Gastroesophageal sphincter (tissue), 3 donors: ENCODE measurements around the gene SULT4A1.

ENCODE experiments used
- POLR2A ChIP-seq, 2 donors: fragments of 450-650 bp; IDR thresholded peaks; one replicate each; pipeline ENCODE4 v1.6.1; 2017; ENCODE audit warnings: antibody characterized with exemption in 2 of 2, mild to moderate bottlenecking in 2 of 2, moderate library complexity in 1 of 2
- POLR2AphosphoS5 ChIP-seq: sonication (generic); formaldehyde crosslinking; IDR thresholded peaks from one replicate; pipeline ENCODE4 v1.6.1; 2017; ENCODE audit warnings: antibody characterized with exemption
- TF ChIP-seq, protein P1 (sequence below), 4 experiments: fragments of 200-600 bp in 2 of 4; fragments of 450-650 bp in 2 of 4; sonication (generic) in 1 of 4; IDR thresholded peaks; one replicate each; pipeline ENCODE4 v1.5.1; 2017 to 2019; ENCODE audit warnings: antibody characterized with exemption in 4 of 4, mild to moderate bottlenecking in 2 of 4, moderate library complexity in 2 of 4

DNA sequence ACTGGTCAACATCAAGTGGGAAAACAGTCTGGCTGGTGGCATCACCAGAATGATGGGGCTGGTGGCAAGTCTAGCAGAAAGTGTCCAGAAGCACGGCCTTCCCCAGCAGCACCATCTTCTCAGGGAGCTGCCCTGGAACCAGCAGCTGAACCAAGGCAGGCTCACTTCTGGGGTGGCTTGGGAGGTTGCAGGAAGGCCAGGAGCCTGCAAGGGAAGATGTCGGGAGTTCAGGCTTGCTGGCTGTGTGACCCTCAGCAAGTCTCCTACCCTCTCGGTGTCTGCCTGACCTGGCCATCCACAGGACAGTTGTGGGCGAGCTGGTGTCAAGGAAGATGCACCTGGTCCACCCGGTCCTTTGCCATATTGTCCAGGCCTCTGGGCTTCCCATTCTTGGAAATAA lies 31.8 kb upstream of the SULT4A1 start:
- TF ChIP-seq POLR2A (IDR thresholded peaks at IDR 0.05) (no peak), POLR2AphosphoS5 (no peak)
- TF ChIP-seq, protein P1, sequence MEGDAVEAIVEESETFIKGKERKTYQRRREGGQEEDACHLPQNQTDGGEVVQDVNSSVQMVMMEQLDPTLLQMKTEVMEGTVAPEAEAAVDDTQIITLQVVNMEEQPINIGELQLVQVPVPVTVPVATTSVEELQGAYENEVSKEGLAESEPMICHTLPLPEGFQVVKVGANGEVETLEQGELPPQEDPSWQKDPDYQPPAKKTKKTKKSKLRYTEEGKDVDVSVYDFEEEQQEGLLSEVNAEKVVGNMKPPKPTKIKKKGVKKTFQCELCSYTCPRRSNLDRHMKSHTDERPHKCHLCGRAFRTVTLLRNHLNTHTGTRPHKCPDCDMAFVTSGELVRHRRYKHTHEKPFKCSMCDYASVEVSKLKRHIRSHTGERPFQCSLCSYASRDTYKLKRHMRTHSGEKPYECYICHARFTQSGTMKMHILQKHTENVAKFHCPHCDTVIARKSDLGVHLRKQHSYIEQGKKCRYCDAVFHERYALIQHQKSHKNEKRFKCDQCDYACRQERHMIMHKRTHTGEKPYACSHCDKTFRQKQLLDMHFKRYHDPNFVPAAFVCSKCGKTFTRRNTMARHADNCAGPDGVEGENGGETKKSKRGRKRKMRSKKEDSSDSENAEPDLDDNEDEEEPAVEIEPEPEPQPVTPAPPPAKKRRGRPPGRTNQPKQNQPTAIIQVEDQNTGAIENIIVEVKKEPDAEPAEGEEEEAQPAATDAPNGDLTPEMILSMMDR (IDR thresholded peaks at IDR 0.05) = no peak
